ENCODE data around the gene PPP1R3F. TPM values are rescaled to one million over a fixed set of nuclear protein-coding genes. Genes with fewer than 3 reads are reported as not detected.
"Not testable (repeated sequence)": the region's sequence is repeated elsewhere in the genome, so short reads cannot be mapped to it uniquely, and the experiment has no call there.

The PPP1R3F gene
- total RNA-seq, 1 experiment from 2014 or later = 7.3 TPM

GRCh38 chrX:49273181-49273727 lies 3.7 kb downstream of the PPP1R3F start:
- DNase-seq (ENCODE audit: low spot score) = no peak

GRCh38 chrX:49276207-49276606 lies 6.6 kb downstream of the PPP1R3F start:
- DNase-seq (ENCODE audit: low spot score) = no peak

DNA sequence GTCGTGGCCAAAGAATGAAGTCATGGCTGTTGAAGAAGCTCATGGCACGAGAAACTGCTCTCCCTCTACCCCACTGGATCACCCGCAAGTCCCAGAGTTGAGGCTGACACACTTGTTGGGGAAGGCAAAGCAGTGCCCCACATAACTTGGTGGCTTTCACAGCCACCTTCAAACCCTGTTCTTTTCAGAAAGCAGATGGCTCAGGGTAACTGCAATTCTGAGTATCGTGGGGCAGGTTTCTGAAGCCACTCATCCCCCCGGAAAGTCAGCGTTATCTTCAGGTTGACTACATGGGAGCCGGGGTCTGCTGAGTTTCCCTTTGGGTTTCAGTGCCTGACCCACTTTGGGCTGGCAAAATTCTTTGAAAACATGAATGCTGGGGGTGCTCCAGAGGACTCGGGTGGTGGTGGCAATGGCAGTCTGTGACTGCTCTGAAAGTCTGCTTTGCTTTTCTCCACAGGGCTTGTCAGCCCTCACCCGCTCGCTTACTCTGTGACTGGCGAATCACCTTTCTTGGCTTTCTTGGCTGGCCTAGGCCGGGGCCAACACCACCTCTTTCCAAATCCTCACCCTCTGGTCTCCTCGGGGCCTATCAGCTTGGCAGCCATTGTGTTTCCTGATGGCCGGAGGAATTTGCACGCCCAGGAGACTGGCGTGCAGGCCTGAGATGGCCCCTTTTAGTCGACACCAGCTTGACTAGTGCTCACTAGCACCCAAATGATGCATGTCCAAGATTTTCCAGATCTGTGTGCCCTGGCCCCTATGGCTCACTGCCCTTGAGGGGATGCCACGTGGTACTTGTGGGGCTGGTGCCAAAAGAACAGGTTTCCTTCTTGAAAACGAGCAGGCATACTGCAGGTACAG lies 7.3 kb downstream of the PPP1R3F start:
- DNase-seq (ENCODE audit: low spot score) = no peak

DNA sequence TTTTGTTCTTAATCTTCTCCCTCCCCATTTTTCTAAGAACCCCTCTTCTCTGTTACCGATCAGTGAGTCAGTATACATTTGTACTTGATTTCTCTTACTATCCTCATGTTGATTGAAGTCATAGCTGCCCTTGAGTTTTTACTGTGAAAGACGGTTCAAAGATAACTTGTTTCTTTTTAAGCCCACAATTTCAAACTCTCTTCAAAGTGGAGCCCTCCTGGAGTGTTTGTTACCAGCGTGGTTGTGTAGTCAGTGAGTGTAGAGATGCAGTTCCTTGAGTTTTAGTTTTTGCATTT lies 7.9 kb downstream of the PPP1R3F start:
- no peak for DNase-seq (ENCODE audit: low spot score)

GRCh38 chrX:49278081-49278480 lies 8.5 kb downstream of the PPP1R3F start:
- no peak for DNase-seq (ENCODE audit: low spot score)

GRCh38 chrX:49282647-49283011 lies 13.0 kb downstream of the PPP1R3F start:
- peak; percentile 33 for DNase-seq (ENCODE audit: low spot score)

- DNase-seq (ENCODE audit: low spot score) = no peak
These were observed 14.6 kb downstream of the PPP1R3F start for GRCh38 chrX:49284212-49284611.

- no peak for DNase-seq (ENCODE audit: low spot score)
These were observed 16.5 kb downstream of the PPP1R3F start for GRCh38 chrX:49286136-49286535.

GRCh38 chrX:49286581-49286980 lies 17.0 kb downstream of the PPP1R3F start:
- no peak for DNase-seq (ENCODE audit: low spot score)

DNA sequence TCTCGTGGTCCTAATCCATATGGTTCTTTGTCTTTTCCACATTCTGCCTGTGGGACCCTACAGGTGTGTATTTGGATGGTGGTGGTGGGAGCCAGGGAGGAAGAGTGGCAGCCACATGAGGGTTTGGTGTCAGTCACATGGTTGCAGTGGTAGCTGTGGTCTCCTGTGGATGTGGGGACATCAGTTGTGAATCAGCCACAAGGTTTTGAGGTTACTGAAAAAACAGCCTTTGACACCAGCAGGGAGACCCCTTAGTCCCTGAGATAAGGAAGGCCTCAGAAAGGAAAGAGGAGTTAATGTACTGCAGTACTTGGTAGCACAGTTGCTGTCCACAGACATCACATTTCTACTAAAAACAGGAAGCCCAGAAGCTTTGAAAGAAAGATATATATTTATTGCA lies 18.1 kb downstream of the PPP1R3F start:
- no peak for DNase-seq (ENCODE audit: low spot score)

DNA sequence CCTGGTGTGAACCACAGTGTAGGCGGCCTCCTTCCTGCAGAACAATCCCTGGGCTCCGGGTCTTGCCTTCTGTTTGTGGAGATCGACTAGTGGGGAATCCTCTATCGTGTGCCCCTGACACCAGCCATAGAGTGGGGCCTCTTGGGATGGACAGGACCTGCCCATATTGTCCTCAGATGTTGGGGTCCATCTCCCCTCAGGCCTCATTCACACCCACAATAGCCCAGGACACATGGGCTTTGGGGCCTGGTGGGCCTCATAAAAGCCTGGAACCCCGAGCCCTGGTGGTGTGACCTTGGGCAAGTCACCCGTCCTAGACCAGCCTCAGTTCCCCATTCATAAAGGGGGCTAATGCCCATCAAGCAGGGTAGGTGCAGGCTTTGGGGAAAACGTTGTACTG lies 20.6 kb downstream of the PPP1R3F start:
- DNase-seq (ENCODE audit: low spot score) = no peak

DNA sequence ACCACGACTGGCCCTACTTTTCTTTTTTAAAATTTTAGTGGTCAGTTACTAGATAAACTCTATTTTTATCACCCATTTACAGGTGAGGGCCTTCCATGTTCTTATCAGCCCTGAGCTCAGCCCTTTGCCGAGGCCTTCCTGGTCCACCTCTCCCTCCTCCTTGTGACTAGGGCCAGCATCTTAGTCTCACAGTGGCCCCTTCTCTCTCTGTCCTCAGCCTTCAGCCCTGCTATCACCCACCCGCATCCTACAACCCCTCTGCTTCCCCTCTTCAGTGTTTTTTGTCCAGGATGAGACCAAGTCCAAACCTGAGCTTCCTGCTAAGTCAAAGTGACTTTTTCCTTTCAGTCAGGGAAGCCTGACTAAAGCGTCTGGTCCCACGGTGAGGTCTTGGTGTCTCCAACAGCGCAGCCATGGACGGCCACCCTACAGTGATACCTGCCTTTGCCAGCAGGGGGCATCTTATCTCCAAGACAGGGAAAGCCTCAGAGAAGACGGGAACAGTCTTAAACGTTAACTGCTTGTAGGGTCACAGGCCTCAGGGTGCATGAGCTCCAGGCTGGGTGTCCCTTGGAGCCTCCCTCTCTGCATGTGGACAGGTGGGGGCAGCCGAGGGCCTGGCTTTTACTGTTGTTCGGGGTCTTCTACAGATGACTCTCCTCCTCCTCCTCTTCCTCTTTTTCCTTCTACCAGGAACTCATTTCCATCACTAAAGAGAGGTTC lies 22.2 kb downstream of the PPP1R3F start:
- DNase-seq (ENCODE audit: low spot score) = peak; percentile 69

DNA sequence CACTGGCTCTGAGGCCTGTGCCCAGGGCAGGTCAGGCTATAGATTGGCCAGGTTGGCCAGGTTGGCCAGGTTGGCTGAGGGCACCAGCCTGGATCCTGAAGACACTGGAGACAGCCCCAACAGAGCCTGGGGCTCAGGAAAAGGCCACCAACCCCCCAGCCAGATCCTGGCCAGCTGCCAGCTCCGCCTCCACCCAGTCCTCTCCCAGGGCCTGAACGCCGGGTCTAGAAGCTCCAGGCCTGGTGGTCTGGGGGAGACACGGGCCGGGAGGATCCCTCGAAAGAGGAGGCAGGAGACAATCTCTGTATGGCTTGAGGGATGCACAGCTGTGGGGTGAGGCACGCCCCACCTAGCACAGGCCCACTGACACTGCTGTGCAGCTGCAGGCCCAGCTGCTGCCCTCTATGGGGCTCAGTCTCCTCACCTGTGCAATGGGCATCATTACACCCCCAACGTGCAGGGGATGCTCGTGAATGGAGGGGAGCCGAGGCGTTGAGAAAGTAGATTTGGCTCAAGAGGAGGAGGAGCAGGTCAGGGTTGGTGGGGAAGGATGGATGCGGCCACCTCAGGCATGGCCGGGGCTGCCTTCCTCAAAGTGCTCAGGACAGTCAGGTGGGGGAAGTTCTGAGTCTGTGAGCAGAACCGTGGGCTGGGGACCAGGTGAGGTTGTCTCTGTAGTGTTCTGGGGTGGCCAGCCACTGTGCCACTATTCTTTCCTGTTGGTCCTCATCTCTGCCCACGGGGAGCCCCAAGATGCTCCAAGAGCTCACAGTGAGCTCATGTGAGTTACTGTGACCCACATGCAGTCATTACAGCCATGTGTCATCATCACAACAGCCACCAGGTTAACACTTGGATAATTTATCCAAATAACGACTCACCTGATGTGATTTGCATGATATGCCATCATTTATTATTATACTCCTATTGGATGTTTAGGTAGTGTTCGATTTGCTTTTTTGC lies 23.1 kb downstream of the PPP1R3F start:
- DNase-seq (ENCODE audit: low spot score) = no peak

DNA sequence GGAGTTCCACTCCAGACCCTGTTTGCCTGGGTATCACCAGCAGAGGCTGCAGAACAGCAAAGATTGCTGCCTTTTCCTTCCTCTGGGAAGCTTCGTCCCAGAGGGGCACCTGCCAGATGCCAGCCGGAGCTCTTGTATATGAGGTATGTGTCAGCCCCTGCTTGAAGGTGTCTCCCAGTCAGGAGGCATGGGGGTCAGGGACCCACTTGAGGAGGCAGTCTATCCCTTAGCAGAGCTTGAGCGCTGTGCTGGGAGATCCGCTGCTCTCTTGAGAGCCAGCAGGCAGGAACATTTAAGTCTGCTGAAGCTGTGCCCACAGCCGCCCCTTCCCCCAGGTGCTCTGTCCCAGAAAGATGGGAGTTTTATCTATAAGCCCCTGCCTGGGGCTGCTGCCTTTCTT lies 29.7 kb downstream of the PPP1R3F start:
- not testable (repeated sequence) for DNase-seq (ENCODE audit: low spot score)

GRCh38 chrX:49300703-49301102 lies 31.1 kb downstream of the PPP1R3F start:
- DNase-seq (ENCODE audit: low spot score) = no peak

DNA sequence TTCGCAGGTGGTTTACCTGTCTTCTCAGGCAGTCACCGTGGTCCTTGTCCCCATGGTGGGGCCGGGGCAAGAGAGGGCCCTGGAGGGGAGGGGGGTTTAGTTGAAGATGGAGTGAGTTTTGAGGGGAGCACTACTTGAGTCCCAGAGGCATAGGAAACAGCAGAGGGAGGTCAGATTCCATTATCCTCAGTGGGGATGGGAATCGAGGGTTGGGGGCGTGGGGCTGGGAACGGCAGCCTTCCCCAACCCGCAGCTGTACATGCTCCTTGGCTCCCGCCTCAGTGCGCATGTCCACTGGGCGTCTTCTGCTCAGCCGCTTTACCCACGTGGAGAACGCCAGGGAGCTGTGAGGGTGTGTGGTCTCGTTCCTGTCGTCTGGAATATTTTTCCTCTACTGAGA lies 33.8 kb downstream of the PPP1R3F start, which contains the start of gene GAGE10:
TSS of gene GAGE10 (plus strand) at position 301 of the 400 bp plus-strand sequence. CDS start 1,214 bp downstream, outside the sequence.
- no peak for DNase-seq (ENCODE audit: low spot score)

GRCh38 chrX:49307775-49308174 lies 38.2 kb downstream of the PPP1R3F start:
- not testable (repeated sequence) for DNase-seq (ENCODE audit: low spot score)

GRCh38 chrX:49308604-49309269 lies 39.1 kb downstream of the PPP1R3F start:
- no peak for DNase-seq (ENCODE audit: low spot score)

DNA sequence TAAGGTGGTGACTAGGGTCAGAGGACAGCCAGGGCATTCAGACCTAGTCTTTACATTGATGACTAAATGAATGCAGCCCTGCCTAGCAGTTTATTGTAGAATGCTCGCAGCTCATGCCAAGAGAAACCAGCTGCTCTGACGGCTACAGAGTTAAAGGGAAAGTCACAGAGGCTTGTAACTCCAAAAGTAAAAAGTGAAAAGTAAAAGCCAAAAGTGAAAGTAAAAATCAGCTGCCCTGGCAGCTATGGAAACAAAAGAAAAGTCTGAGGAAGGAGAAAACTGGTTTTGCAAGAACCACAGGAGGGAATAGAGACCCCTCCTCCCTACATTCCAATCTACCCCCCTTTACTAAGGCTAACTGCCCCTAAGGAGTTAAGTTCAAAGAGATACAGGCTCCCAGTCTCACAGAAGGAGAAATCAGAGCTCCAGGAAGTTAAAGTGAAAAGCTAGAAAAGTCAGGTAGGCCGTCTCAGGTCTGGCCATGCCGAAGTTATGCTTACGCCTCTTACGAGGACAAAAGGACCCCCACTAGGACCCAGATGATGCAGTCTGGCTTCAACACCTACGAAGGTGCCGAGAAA lies 39.9 kb downstream of the PPP1R3F start:
- DNase-seq (ENCODE audit: low spot score) = peak; percentile 44

DNA sequence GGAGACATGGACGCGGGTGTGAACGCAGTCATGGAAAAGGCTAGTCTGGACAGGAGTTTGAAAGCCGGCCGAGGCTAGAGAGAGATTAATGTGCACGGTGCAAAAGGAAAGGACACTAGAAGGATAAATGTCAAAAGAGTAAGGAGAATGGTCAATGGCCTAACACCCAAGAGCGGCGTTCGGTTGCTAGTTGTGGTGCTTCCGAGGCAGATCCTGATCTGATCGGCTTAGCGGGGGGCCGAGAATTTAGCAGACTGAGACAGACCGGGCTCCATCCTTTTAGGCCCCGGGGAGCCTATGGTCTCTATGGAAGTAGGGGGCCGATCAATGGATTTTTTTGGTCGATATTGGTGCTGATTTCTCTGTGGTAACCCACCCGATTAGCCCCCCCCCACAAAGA lies 40.8 kb downstream of the PPP1R3F start:
- DNase-seq (ENCODE audit: low spot score) = no peak

DNA sequence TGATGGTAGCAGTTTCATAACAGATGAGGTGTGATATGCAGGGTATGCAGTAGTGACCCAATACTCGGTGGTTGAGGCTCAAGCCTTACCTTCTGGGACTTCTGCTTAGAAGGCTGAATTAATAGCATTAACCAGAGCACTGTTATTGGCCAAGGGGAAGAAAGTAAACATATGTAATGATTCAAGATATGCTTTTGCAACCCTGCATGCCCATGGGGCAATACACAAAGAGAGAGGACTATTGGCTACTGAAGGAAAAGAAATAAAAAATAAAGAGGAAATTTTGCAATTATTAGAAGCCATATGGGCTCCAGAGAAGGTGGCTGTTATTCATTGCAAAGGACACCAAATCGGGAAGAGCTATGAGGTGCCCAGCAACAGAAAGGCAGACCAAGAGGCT lies 42.6 kb downstream of the PPP1R3F start:
- DNase-seq (ENCODE audit: low spot score) = no peak

Data from HT-29 (cell line).